ENCODE data around the gene ITGB1. TPM values are rescaled to one million over a fixed set of nuclear protein-coding genes. Genes with fewer than 3 reads are reported as not detected.
A peak's percentile ranks its signal among the peaks of the same experiment; 100 is the strongest.
"Not testable (repeated sequence)": the region's sequence is repeated elsewhere in the genome, so short reads cannot be mapped to it uniquely, and the experiment has no call there.

Gene ITGB1
- total and polyA plus RNA-seq, 10 donors = 31.5 to 555 (median 316) TPM

GRCh38 chr10:32922170-32922569 lies 35.9 kb downstream of the ITGB1 start:
- H3K36me3 ChIP-seq = peaks cover 0 to 100% (median 51%) of the 10 kb centered on the region in 6 donors
- no peak for DNase-seq
- WGBS, 5 donors = 89 to 97% (median 90%) methylated on average over 2 of the region's 2 CpGs
- no peak overlapping the region for H3K27ac ChIP-seq
- no peaks in the 10 kb centered on the region for H3K27me3 ChIP-seq (replicated peaks in 1 of 7)
- no peak overlapping the region for H3K4me3 ChIP-seq
- peaks cover 0 to 2% (median 0%) of the 10 kb centered on the region in 8 donors for H3K9me3 ChIP-seq
- no peaks in the 10 kb centered on the region for H3K4me1 ChIP-seq
- TF ChIP-seq POLR2A (IDR thresholded peaks at IDR 0.05) (no peak), POLR2AphosphoS5 (IDR thresholded peaks at IDR 0.05) (no peak), CTCF (IDR thresholded peaks at IDR 0.05 in 8 of 11, conservative IDR thresholded peaks at IDR 0.05 in 3 of 11) (no peak)
- intact Hi-C loops (cut with DNase I; ENCODE audit: low total_unique reads) = no loop called here

GRCh38 chr10:32917817-32918216 lies 40.2 kb downstream of the ITGB1 start:
- H3K4me1 ChIP-seq; H3K27me3 ChIP-seq (replicated peaks in 1 of 7); H3K9me3 ChIP-seq; intact Hi-C loops (cut with DNase I; ENCODE audit: low total_unique reads); H3K4me3 ChIP-seq; H3K27ac ChIP-seq; DNase-seq: not testable (repeated sequence)
- 90 to 98% (median 95%) methylated on average over 2 to 5 of the region's 5 CpGs for WGBS, 5 donors
- peaks cover 0 to 91% (median 23%) of the 10 kb centered on the region in 6 donors for H3K36me3 ChIP-seq

GRCh38 chr10:32911285-32912016 lies 46.6 kb downstream of the ITGB1 start:
- H3K4me1 ChIP-seq = peaks cover 0 to 11% (median 2%) of the 10 kb centered on the region in 6 donors
- no peaks in the 10 kb centered on the region for H3K27me3 ChIP-seq (replicated peaks in 1 of 7)
- TF ChIP-seq POLR2AphosphoS5 (IDR thresholded peaks at IDR 0.05) = peak in 1 of 3 donors; percentile 12
- no peak for TF ChIP-seq CTCF (IDR thresholded peaks at IDR 0.05 in 8 of 11, conservative IDR thresholded peaks at IDR 0.05 in 3 of 11)
- WGBS, 5 donors = 65 to 84% (median 77%) methylated on average over 11 of the region's 11 CpGs
- no peaks in the 10 kb centered on the region for H3K9me3 ChIP-seq
- H3K36me3 ChIP-seq = peaks cover 0 to 96% (median 39%) of the 10 kb centered on the region in 6 donors
- no peak overlapping the region for H3K27ac ChIP-seq
- H3K4me3 ChIP-seq = no peak overlapping the region
- intact Hi-C loops (cut with DNase I; ENCODE audit: low total_unique reads) = no loop called here
- no peak for DNase-seq

- intact Hi-C loops (cut with DNase I; ENCODE audit: low total_unique reads); DNase-seq; H3K27ac ChIP-seq; H3K9me3 ChIP-seq; H3K4me3 ChIP-seq; H3K27me3 ChIP-seq (replicated peaks in 1 of 7): not testable (repeated sequence)
- H3K36me3 ChIP-seq = peaks cover 0 to 98% (median 42%) of the 10 kb centered on the region in 6 donors
- WGBS, 5 donors = 89 to 95% (median 94%) methylated on average over 5 to 7 of the region's 7 CpGs
- peaks cover 0 to 11% (median 2%) of the 10 kb centered on the region in 6 donors for H3K4me1 ChIP-seq
Measured at GRCh38 chr10:32909970-32910369, 48.1 kb downstream of the ITGB1 start.

GRCh38 chr10:32909456-32909855 lies 48.6 kb downstream of the ITGB1 start:
- H3K27me3 ChIP-seq (replicated peaks in 1 of 7) = no peaks in the 10 kb centered on the region
- DNase-seq = no peak
- intact Hi-C loops (cut with DNase I; ENCODE audit: low total_unique reads) = no loop called here
- H3K9me3 ChIP-seq = no peaks in the 10 kb centered on the region
- peaks cover 0 to 99% (median 42%) of the 10 kb centered on the region in 6 donors for H3K36me3 ChIP-seq
- no peak overlapping the region for H3K27ac ChIP-seq
- H3K4me3 ChIP-seq = no peak overlapping the region
- TF ChIP-seq POLR2AphosphoS5 (IDR thresholded peaks at IDR 0.05) (no peak), CTCF (IDR thresholded peaks at IDR 0.05 in 8 of 11, conservative IDR thresholded peaks at IDR 0.05 in 3 of 11) (no peak), POLR2A (IDR thresholded peaks at IDR 0.05) (no peak)
- 93 to 95% (median 94%) methylated on average over 1 of the region's 1 CpG for WGBS, 5 donors
- H3K4me1 ChIP-seq = peaks cover 0 to 11% (median 2%) of the 10 kb centered on the region in 6 donors
